GM18508 (cell line): ENCODE data around the gene PRSS36.
A peak's percentile ranks its signal among the peaks of the same experiment; 100 is the strongest.

Experiments used
- ATAC-seq: cut with Tn5 transposase; IDR thresholded peaks from one replicate; pipeline ENCODE4 v1.9.1; 2021; ENCODE audit warnings: moderate number of reproducible peaks; ENCODE audit not compliant: insufficient read depth, unreplicated experiment

Gene PRSS36

GRCh38 chr16:31129568-31130335, 20.1 kb downstream of the PRSS36 start:
- no peak for ATAC-seq

GRCh38 chr16:31128711-31129567, 20.9 kb downstream of the PRSS36 start:
- no peak for ATAC-seq

GRCh38 chr16:31127182-31127581, 22.7 kb downstream of the PRSS36 start:
- ATAC-seq, result no peak

- no peak for ATAC-seq
Observed at GRCh38 chr16:31125844-31126243, 24.0 kb downstream of the PRSS36 start.

- no peak for ATAC-seq
Observed at GRCh38 chr16:31120129-31120528, 29.7 kb downstream of the PRSS36 start.

- no peak for ATAC-seq
Observed at GRCh38 chr16:31118223-31119155, 31.4 kb downstream of the PRSS36 start.

GRCh38 chr16:31117384-31118222, 32.3 kb downstream of the PRSS36 start, which contains the start of gene KAT8:
Gene KAT8, plus strand, starts transcription at chr16:31117664. Its CDS starts 18 bp downstream, at chr16:31117682.
- peak; percentile 54 for ATAC-seq

- no peak for ATAC-seq
Observed at GRCh38 chr16:31114468-31114867, 35.4 kb downstream of the PRSS36 start.

- ATAC-seq, result no peak
Observed at GRCh38 chr16:31113121-31114120, 36.4 kb downstream of the PRSS36 start.

- ATAC-seq, result no peak
Observed at GRCh38 chr16:31112711-31113110, 37.2 kb downstream of the PRSS36 start.

- no peak for ATAC-seq
Observed at GRCh38 chr16:31111881-31112466, 37.9 kb downstream of the PRSS36 start.

- ATAC-seq, result no peak
Observed at GRCh38 chr16:31110106-31111034, 39.5 kb downstream of the PRSS36 start.

- no peak for ATAC-seq
Observed at GRCh38 chr16:31109622-31110021, 40.2 kb downstream of the PRSS36 start.

- ATAC-seq, result no peak
Observed at GRCh38 chr16:31108794-31109558, 40.9 kb downstream of the PRSS36 start.

- ATAC-seq, result peak; percentile 48
Observed at GRCh38 chr16:31108035-31108793, 41.7 kb downstream of the PRSS36 start, which contains the start of gene BCKDK. Gene BCKDK, plus strand, starts transcription at chr16:31108386. Its CDS starts 838 bp downstream, at chr16:31109224.
